KOPT-K1 (cell line): ENCODE measurements around the gene TMEM42.
"Not testable (repeated sequence)": the region's sequence is repeated elsewhere in the genome, so short reads cannot be mapped to it uniquely, and the experiment has no call there.

Source experiments
- H3K27ac ChIP-seq: fragments of 200-600 bp; sonication (generic); 2 replicates; pipeline ENCODE4 v1.5.1; 2016; ENCODE audit warnings: antibody characterized with exemption, mild to moderate bottlenecking, low read depth, low read length; ENCODE audit not compliant: poor library complexity, severe bottlenecking
- H3K36me3 ChIP-seq: fragments of 200-600 bp; sonication (generic); 2 replicates; pipeline ENCODE4 v1.5.1; 2017; ENCODE audit warnings: antibody characterized with exemption, mild to moderate bottlenecking, low read length, moderate library complexity; ENCODE audit not compliant: insufficient read depth
- H3K9me3 ChIP-seq: fragments of 200-600 bp; sonication (generic); 2 replicates; pipeline ENCODE4 v1.5.1; 2017; ENCODE audit warnings: antibody characterized with exemption, low read length, mild to moderate bottlenecking; ENCODE audit not compliant: insufficient read depth, poor library complexity, severe bottlenecking

Gene TMEM42

DNA sequence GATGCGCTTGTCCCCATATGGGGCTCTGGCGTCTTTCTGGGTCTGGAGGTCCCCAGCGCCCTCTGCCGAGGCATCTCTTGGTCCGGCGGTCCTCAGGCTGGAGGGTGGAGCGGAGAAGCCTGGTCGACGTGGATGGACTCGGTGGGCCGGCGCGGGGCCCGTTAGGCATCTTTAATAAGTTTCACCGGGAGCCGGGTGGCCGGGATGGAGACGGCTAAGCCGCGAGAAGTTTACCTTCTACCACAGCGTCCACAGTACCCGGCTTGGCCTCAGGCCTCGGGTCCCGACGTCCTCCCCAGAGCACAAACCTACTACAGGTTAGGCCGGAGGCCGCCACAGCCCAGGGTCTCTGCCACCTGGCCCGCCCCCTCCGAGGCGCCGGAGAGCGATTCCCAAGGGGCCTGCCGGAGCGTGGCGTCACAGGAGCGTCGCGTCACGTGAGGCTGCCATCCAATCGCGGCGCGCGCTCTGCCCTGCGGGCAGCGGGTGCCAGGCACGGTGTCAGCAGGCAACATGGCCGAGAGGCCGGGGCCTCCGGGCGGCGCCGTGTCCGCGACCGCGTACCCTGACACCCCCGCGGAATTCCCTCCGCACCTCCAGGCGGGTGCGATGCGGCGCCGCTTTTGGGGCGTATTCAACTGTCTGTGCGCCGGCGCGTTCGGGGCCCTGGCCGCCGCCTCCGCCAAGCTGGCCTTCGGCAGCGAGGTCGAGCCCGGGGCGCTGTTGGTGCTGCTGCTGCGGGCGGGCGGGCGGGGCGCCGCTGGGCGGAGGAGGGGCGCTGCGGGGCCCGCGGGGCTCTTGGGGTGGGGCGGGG is at the start of gene TMEM42:
Gene TMEM42 (plus strand): TSS at position 501 of the 814 bp plus-strand sequence. CDS start 13 bp downstream, at position 514.
- H3K36me3 ChIP-seq = peaks cover 31% of the 10 kb centered on the region
- no peaks in the 10 kb centered on the region for H3K9me3 ChIP-seq
- peak within 1 kb of the TSS; percentile 63 for H3K27ac ChIP-seq

GRCh38 chr3:44814751-44815150 is 47.0 kb upstream of the TMEM42 start:
- Histone ChIP-seq H3K9me3 (no peaks in the 10 kb centered on the region), H3K27ac (no peak overlapping the region), H3K36me3 (peaks cover 85% of the 10 kb centered on the region)

DNA sequence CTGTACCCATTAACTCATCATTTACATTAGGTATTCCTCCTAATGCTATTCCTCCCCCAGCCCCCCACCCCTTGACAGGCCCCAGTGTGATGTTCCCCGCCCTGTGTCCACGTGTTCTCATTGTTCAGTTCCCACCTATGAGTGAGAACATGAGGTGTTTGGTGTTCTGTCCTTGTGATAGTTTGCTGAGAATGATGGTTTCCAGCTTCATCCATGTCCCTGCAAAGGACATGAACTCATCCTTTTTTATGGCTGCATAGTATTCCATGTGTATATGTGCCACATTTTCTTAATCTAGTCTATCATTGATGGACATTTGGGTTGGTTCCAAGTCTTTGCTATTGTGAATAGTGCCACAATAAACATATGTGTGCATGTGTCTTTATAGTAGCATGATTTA is 45.4 kb upstream of the TMEM42 start:
- not testable (repeated sequence) for H3K9me3 ChIP-seq, H3K27ac ChIP-seq
- H3K36me3 ChIP-seq = peaks cover 70% of the 10 kb centered on the region

- H3K9me3 ChIP-seq, H3K27ac ChIP-seq: not testable (repeated sequence)
- peaks cover 59% of the 10 kb centered on the region for H3K36me3 ChIP-seq
These were observed 40.5 kb upstream of the TMEM42 start for GRCh38 chr3:44821206-44821605.

DNA sequence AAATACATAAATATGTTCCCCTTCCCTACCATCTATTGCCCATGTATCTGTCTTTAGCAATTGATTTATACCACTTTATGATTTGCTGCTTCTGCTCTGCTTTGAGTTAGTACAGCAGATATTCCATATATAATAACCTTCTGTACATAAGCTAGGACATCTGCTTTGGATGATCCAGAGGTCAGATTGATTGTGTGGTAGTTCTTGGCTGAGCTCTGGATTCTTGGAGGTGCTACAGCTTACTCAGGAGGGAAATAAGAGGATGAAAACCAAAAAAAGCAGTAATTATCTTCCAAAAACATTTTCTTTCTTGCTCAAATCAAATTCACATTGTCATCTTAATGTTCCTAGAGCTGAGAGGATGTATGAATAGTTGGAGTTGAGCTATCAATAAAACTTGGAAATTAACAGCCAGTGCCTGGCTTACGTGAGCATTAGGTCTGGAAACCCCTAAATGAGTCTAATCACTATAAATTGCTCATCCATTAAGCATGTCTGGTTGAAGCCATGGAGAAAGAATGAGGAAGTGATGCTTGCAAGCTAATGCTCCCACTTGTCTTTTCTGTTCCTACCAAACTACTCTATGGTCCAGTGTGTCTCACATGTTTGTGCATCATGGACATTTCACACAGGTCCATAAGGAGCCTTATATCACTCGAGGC is 36.3 kb upstream of the TMEM42 start:
- no peaks in the 10 kb centered on the region for H3K9me3 ChIP-seq
- peaks cover 75% of the 10 kb centered on the region for H3K36me3 ChIP-seq
- no peak overlapping the region for H3K27ac ChIP-seq

- H3K9me3 ChIP-seq = no peaks in the 10 kb centered on the region
- H3K36me3 ChIP-seq = peaks cover 93% of the 10 kb centered on the region
- H3K27ac ChIP-seq = no peak overlapping the region
These were observed 34.5 kb upstream of the TMEM42 start for GRCh38 chr3:44827196-44827595.

- Histone ChIP-seq H3K27ac (no peak overlapping the region), H3K9me3 (peaks cover 12% of the 10 kb centered on the region), H3K36me3 (peaks cover 93% of the 10 kb centered on the region)
These were observed 30.5 kb upstream of the TMEM42 start for GRCh38 chr3:44831232-44831631.

DNA sequence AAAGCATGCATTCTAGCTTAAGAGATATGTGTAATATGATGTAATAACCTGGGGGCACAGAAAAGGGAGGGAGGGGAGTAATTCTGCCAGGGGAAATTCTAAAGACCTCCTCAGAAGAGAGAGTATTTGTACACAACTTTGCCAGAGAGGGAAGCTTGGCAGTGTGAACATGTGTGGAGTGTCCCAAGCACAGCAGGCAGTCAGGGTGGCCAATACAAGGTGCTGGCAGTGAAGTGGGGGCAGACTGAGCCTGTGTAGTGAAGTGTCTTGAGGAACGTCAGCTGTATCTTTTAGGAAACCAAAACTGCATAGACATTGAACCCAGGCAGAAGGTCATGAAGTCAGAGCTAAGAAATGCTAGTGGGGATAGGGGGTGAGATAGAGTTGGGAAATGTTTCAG is 29.7 kb upstream of the TMEM42 start:
- no peak overlapping the region for H3K27ac ChIP-seq
- peaks cover 19% of the 10 kb centered on the region for H3K9me3 ChIP-seq
- H3K36me3 ChIP-seq = peaks cover 93% of the 10 kb centered on the region

GRCh38 chr3:44832965-44833364 is 28.7 kb upstream of the TMEM42 start:
- H3K36me3 ChIP-seq = peaks cover 93% of the 10 kb centered on the region
- no peak overlapping the region for H3K27ac ChIP-seq
- peaks cover 21% of the 10 kb centered on the region for H3K9me3 ChIP-seq

DNA sequence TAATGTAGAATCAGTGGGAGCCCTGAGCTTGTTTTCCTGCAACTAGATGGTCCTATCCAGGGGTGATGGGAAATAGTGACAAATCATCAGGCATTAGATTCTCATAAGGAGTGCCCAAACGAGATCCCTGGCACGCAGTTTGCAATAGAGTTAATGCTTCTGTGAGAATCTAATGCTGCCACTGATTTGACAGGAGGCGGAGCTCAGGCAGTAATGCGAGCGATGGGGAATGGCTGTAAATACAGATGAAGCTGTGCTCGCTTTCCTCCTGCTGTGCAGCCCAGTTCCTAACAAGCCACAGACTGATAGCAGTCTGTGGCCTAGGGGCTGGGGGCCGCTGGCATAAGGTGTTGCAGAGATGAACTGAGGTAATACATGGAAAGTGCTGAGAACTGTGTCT is 28.3 kb upstream of the TMEM42 start:
- Histone ChIP-seq H3K27ac (no peak overlapping the region), H3K36me3 (peaks cover 93% of the 10 kb centered on the region), H3K9me3 (peaks cover 21% of the 10 kb centered on the region)

GRCh38 chr3:44835684-44836083 is 26.0 kb upstream of the TMEM42 start:
- Histone ChIP-seq H3K36me3 (peaks cover 98% of the 10 kb centered on the region), H3K27ac (no peak overlapping the region), H3K9me3 (peaks cover 21% of the 10 kb centered on the region)

DNA sequence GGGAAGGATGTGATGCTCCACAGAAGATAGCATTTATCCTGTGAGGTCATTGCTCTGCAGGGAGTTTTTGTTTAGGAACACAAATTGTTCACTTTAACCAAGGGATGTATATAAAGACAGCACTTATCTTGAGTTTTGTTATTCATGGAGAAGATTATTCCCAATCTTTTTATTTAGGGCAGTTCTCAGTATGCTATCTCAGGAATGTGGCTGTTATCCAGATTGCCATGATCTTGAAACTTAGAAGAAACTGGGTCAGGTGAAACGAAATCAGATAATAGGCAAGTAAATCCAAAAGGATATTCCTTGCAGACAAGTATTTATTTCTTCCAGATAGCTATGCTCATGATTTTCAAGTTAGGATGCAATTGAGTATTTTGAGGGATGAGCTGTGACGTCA is 19.3 kb upstream of the TMEM42 start:
- Histone ChIP-seq H3K9me3 (no peaks in the 10 kb centered on the region), H3K36me3 (peaks cover 100% of the 10 kb centered on the region), H3K27ac (no peak overlapping the region)

DNA sequence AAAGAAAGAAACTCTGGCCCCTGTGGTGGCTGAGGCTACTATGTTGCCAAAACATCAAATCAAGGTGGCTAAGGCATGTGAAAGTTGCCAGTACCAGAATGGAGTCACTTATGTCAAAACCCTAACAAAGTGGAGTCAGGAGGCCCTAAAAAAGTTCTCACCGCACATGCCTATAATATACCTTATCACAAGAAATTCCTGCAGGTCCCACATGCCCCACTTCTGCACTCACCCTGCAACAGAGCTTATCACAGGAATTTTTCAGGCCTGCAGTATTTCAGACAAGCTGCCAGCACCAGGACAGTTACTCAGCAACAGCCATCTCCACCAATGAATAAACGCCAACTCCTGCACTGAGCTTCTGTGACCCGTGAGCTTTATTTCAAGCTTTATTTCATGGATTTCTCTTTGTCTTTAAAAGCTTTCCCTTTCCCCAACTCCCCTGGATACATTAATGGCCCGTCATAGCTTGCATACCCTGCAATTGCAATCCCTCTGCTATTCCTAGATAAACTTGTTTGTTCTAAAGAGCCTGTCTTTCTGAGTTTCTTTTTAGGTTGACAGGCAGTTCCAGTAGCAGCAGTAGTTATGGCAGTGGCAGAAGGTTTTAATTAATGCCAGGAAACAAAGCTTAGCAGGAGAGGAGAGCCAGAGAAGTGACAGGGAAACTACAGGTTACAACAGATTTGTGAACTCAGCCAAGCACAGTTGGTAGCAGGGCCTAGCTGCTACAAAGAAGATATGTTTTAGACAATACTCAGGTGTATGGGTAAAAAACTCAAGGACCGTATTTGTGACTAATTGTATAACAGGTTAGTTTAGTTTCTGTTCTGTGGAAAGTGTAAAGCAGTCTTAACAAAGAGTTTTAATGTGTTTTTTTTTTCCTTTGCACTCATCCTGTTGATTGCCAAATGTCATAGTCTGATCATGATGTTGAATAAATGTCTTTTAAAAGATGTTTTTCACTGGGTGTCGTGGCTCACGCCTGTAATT is 15.9 kb upstream of the TMEM42 start:
- peaks cover 100% of the 10 kb centered on the region for H3K36me3 ChIP-seq
- no peak overlapping the region for H3K27ac ChIP-seq
- H3K9me3 ChIP-seq = no peaks in the 10 kb centered on the region

DNA sequence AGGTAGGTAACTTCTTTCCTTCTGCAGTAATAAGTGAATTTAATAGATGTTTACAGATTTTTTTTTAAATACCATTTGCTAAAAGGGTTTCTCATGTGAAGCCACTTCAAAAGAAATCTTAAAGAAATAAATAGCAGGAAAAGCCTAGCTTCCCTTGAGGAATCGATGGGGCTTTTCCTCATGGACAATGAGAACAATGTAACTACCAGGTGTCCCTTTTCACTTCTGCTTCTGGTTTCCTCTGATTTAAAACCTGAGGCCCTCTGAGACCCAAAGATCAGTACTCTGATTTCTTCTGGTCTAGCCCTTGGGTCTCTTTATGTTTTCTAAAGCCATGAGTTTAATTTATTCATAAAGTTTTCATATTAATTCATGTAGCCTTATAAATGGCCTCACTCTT is 13.1 kb upstream of the TMEM42 start:
- Histone ChIP-seq H3K36me3 (peaks cover 100% of the 10 kb centered on the region), H3K27ac (no peak overlapping the region), H3K9me3 (no peaks in the 10 kb centered on the region)

- H3K36me3 ChIP-seq = peaks cover 74% of the 10 kb centered on the region
- H3K27ac ChIP-seq = not testable (repeated sequence)
These were observed 5.0 kb upstream of the TMEM42 start for GRCh38 chr3:44856663-44857062.

More at GRCh38 chr3:44856663-44857062, 5.0 kb upstream of the TMEM42 start:
- not testable (repeated sequence) for H3K9me3 ChIP-seq
